Subcutaneous adipose tissue (tissue), 4 donors: ENCODE measurements around the gene S100A12. TPM values are rescaled to one million over a fixed set of nuclear protein-coding genes. Genes with fewer than 3 reads are reported as not detected.

Source experiments
- total RNA-seq, 4 donors: library from RNA; depleted of rRNA; stranded (reverse); fragments of >200 nt; gene quantifications; one replicate each; pipeline ENCODE4 v1.1.0, GENCODE V29; 2016
- TF ChIP-seq, protein P1 (sequence below): fragments of 450-650 bp; IDR thresholded peaks from one replicate; pipeline ENCODE4 v1.5.1; 2016; ENCODE audit warnings: low read depth, mild to moderate bottlenecking, control low read depth, antibody characterized with exemption, moderate library complexity

Gene S100A12
- total RNA-seq, 4 donors from 2014 or later = 4.0 to 6.8 TPM; not detected in 2

DNA sequence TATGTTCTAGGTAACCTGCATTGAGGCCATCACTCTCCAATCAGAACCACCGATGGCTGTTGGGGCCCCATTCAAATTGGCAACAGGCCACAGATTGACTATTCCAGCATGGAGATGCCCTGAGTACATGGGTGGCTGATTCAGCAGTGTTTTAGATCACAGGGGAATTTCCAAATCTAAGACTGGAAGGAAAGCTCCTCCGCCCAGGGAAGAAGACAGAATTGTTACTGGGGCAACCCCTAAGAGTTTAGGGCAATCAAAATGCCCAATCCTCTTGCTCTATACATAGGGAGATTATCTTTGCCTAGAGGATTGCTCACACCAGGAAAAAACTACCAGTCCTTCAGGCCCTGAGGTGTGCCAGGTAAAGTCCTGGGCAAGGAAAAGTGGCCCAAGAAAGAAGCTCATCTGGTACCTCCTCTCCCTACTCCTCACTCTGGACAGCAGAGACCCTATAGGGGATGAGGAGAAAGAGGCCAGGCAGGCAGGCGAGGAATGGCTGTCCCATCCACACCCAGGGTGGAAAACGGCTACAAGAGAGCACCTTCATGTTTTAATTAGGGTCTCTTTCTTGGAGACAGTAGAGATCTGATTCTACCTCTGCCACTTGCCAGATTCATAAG is 9.6 kb upstream of the S100A12 start:
- TF ChIP-seq, protein P1, sequence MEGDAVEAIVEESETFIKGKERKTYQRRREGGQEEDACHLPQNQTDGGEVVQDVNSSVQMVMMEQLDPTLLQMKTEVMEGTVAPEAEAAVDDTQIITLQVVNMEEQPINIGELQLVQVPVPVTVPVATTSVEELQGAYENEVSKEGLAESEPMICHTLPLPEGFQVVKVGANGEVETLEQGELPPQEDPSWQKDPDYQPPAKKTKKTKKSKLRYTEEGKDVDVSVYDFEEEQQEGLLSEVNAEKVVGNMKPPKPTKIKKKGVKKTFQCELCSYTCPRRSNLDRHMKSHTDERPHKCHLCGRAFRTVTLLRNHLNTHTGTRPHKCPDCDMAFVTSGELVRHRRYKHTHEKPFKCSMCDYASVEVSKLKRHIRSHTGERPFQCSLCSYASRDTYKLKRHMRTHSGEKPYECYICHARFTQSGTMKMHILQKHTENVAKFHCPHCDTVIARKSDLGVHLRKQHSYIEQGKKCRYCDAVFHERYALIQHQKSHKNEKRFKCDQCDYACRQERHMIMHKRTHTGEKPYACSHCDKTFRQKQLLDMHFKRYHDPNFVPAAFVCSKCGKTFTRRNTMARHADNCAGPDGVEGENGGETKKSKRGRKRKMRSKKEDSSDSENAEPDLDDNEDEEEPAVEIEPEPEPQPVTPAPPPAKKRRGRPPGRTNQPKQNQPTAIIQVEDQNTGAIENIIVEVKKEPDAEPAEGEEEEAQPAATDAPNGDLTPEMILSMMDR = no peak

- TF ChIP-seq, protein P1 = no peak
These were observed 5.3 kb upstream of the S100A12 start for GRCh38 chr1:153380711-153381110.

- TF ChIP-seq, protein P1 = no peak
These were observed 4.2 kb upstream of the S100A12 start for GRCh38 chr1:153379591-153379990.

DNA sequence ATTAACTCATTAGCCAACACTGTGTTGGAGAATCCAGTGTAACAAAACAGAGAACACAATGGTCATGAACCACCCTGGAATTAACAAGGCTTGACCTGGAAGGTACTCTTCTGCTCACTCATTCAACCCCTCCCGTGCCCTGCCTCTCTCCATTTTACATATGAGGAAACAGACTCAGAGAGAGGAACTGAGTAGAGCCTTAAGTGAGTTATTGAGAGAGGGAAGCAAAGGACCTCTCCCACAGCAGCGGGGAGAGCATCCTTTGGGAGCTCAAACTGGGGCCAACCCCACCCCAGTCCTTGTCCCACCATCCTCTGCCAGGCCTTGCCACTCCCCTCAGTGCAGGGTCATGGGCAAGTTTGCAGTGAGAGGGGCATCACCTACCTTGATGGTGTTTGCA is 1.4 kb downstream of the S100A12 start:
- TF ChIP-seq, protein P1 = no peak

DNA sequence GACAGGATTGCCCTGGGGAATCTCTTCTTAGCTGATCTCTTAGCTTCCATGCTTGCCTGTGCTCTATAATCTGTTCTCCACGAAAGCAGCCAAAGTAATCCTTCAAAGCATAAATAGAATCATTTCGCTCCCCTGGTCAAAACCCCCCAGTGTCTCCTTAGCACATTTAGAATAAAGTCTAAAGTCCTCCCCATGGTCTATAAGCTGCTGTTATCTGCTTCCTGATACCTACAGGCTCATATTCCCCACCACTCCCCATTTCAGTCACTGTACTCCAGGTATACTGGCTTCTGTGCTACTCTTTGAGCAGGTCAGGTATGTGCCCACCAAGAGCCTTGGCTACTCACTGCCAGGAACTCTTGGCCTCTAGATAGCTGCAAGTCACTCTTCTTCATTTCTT is 2.9 kb downstream of the S100A12 start:
- TF ChIP-seq, protein P1 = no peak

DNA sequence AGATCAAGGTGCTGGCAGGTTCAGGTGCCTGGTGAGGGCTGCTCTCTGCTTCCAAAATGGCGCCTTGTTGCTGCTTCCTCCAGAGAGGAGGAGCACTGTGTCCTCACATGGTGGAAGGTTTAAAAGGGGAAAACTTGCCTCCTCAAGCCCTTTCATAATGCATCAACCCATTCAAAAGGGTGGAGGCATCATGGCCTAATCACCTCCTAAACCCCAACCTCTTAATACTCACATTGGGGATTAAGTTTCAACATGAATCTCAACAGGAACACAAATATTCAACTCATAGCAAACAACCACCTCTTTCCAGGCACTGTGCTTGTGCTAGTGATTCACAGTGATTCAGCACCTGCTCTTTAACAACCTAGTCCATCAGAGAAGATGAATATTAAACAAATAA is 4.2 kb downstream of the S100A12 start:
- TF ChIP-seq, protein P1 = no peak

DNA sequence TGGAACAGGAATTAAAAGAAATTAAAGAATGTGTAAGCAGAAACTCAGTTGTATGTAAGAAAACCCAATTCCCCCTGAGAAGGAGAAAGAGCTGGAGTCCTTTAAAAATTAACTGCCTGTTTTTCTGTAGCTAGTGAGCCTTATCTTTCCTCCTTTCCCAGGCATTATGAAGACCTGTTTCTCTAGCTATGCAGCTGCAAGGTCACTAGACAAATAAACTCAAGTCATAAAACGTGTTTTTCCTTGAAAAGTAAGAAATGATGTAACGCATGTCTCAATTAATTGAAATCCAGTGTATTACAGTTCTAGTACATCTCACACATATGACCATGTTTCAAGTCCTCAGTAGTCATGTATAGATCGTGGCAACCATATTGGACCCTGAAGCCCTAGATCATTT is 5.3 kb downstream of the S100A12 start:
- TF ChIP-seq, protein P1 = no peak
